ENCODE measurements around the gene UXS1. TPM values are rescaled to one million over a fixed set of nuclear protein-coding genes. Genes with fewer than 3 reads are reported as not detected.

Gene UXS1
- total RNA-seq, 1 experiment from 2014 or later: 46.3 TPM

DNA sequence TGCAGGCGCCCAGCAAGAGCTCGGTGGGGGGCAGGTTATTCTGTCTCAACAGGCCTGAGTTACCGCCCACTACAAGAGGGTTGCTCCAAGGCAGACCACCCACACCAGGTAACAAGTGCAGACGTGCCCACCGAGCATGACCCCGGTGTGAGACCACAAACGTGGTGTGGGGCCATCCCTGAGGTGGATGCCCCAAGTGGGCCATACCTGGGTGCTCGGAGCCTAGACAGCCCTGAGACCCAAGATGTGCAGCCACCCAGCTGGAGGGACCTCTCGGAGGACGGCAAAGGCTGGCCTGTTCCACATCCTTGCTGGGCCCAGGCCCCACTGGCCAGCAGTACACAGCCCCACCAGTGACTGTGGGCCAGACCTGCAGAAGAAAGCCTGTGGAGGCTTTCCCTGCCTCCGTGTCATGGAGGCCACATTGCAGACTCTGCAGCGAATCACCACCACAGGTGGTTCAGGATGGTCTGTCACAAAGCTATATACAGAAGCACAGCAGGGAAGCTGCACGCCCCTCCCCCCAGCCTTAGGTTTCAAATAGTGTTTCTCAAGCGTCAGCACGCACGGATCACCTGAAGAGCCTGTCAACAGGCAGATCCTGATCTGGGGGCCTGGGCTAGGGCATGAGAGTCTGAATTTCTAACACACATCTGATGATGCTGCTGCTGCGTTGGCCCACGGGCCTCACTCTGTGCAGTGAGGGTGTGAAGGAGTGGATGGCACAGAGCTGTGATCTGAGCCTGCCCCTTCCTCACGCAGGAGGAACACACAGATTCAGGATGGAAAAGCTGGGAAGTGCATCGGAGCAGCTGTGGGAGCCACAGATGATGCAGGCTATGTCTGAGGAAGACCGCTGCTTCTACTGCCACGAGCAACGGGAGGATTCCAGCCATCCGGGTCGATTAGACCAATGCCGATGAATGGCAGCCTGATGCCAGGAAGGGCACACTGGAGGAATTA lies 96.8 kb downstream of the UXS1 start:
- no peak overlapping the region for H2BK20ac ChIP-seq (ENCODE audit: low read depth, low read length, poor library complexity, severe bottlenecking)

More for the DNA sequence above, 96.8 kb downstream of the UXS1 start:
- Histone ChIP-seq H3K23me2 (ENCODE audit: insufficient read length, low read depth, low read length, poor library complexity, severe bottlenecking) (no peaks in the 10 kb centered on the region), H4K91ac (ENCODE audit: insufficient read length, low read depth, low read length) (no peak overlapping the region), H3K4me2 (ENCODE audit: insufficient read depth, insufficient read length, low read length) (no peak overlapping the region), H3K9ac (ENCODE audit: extremely low read depth, insufficient read length, low read length) (no peak overlapping the region), H3T11ph (ENCODE audit: low read length) (no peak overlapping the region), H2BK12ac (ENCODE audit: insufficient read length, low read depth, low read length) (no peak overlapping the region), H4K5ac (ENCODE audit: insufficient read length, low read depth, low read length) (no peak overlapping the region), H2AK5ac (ENCODE audit: insufficient read length, low read length) (no peak overlapping the region), H3K9me3 (ENCODE audit: control insufficient read depth, low read depth, low read length) (no peaks in the 10 kb centered on the region), H2AFZ (ENCODE audit: low read length) (no peak overlapping the region), H3K4ac (ENCODE audit: low read depth, low read length) (no peak overlapping the region), H3K23ac (ENCODE audit: insufficient read length, low read depth, low read length) (no peak overlapping the region), H3K56ac (ENCODE audit: insufficient read length, low read depth, low read length) (no peak overlapping the region), H3K79me1 (ENCODE audit: insufficient read depth, low read depth, low read length, poor library complexity, severe bottlenecking) (no peaks in the 10 kb centered on the region), H3K18ac (ENCODE audit: insufficient read length, low read depth, low read length) (no peak overlapping the region), H2BK15ac (ENCODE audit: low read depth, low read length) (no peak overlapping the region), H3K27me3 (ENCODE audit: insufficient read depth, low read length) (no peaks in the 10 kb centered on the region), H3K27ac (ENCODE audit: insufficient read length, low read depth, low read length) (no peak overlapping the region), H2BK5ac (ENCODE audit: insufficient read length, low read length) (no peak overlapping the region), H3K14ac (ENCODE audit: insufficient read depth, low read length) (no peak overlapping the region), H4K20me1 (ENCODE audit: control insufficient read depth, insufficient read depth, insufficient read length) (no peaks in the 10 kb centered on the region), H2BK120ac (ENCODE audit: low read depth, low read length, poor library complexity, severe bottlenecking) (no peak overlapping the region), H4K8ac (replicated peaks; ENCODE audit: insufficient read length, low read depth, low read length) (no peak overlapping the region), H3K79me2 (ENCODE audit: insufficient read depth, low read length) (no peaks in the 10 kb centered on the region), H3K4me1 (ENCODE audit: insufficient read depth, low read length) (no peaks in the 10 kb centered on the region)
- Mint-ChIP-seq H3K27ac (no peak overlapping the region; a peak in 2 of 7 replicates), H3K27me3 (ENCODE audit: low read depth) (no peaks in the 10 kb centered on the region), H3K9me3 (no peaks in the 10 kb centered on the region), H3K4me1 (peaks cover 4 to 7% of the 10 kb centered on the region in 2 experiments), H3K36me3 (ENCODE audit: insufficient read depth in 1 of 3, low read depth in 3 of 3) (peaks cover 15 to 57% (median 45%) of the 10 kb centered on the region in 3 experiments; a peak in 6 of 7 replicates), H3K4me3 (no peak overlapping the region)
- no peak for DNase-seq
- no CpG with 5 or more reads among the region's 26 CpGs for WGBS (ENCODE audit: extremely low coverage, insufficient read length, low lambda C conversion rate)
- TF ChIP-seq, protein P1, sequence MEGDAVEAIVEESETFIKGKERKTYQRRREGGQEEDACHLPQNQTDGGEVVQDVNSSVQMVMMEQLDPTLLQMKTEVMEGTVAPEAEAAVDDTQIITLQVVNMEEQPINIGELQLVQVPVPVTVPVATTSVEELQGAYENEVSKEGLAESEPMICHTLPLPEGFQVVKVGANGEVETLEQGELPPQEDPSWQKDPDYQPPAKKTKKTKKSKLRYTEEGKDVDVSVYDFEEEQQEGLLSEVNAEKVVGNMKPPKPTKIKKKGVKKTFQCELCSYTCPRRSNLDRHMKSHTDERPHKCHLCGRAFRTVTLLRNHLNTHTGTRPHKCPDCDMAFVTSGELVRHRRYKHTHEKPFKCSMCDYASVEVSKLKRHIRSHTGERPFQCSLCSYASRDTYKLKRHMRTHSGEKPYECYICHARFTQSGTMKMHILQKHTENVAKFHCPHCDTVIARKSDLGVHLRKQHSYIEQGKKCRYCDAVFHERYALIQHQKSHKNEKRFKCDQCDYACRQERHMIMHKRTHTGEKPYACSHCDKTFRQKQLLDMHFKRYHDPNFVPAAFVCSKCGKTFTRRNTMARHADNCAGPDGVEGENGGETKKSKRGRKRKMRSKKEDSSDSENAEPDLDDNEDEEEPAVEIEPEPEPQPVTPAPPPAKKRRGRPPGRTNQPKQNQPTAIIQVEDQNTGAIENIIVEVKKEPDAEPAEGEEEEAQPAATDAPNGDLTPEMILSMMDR (conservative IDR thresholded peaks at IDR 0.05): no peak
